ENCODE measurements around the gene STIP1.

STIP1 gene

GRCh38 chr11:64185693-64186491 lies at the start of gene STIP1:
Gene STIP1 (plus strand): TSS chr11:64186171. CDS start chr11:64186262, 91 bp downstream.
- H3K4me1 ChIP-seq (ENCODE audit: control insufficient read depth in 1 of 2, insufficient read depth in 1 of 2, low read depth in 1 of 2, low read length in 1 of 2) = peaks cover 9 to 12% of the 10 kb centered on the region in 2 experiments
- peak within 1 kb of the TSS in 1 of 2 experiments; percentile 100 for H3K4me3 ChIP-seq (ENCODE audit: low read depth in 1 of 2, low read length in 1 of 2)
- H3K9me3 ChIP-seq = no peaks in the 10 kb centered on the region
- TF ChIP-seq, protein P1, sequence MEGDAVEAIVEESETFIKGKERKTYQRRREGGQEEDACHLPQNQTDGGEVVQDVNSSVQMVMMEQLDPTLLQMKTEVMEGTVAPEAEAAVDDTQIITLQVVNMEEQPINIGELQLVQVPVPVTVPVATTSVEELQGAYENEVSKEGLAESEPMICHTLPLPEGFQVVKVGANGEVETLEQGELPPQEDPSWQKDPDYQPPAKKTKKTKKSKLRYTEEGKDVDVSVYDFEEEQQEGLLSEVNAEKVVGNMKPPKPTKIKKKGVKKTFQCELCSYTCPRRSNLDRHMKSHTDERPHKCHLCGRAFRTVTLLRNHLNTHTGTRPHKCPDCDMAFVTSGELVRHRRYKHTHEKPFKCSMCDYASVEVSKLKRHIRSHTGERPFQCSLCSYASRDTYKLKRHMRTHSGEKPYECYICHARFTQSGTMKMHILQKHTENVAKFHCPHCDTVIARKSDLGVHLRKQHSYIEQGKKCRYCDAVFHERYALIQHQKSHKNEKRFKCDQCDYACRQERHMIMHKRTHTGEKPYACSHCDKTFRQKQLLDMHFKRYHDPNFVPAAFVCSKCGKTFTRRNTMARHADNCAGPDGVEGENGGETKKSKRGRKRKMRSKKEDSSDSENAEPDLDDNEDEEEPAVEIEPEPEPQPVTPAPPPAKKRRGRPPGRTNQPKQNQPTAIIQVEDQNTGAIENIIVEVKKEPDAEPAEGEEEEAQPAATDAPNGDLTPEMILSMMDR (IDR thresholded peaks at IDR 0.05) = peak; percentile 96
- H3K27me3 ChIP-seq = no peaks in the 10 kb centered on the region
- H3K27ac ChIP-seq = no peak within 1 kb of the TSS
- H3K36me3 ChIP-seq = no peaks in the 10 kb centered on the region

DNA sequence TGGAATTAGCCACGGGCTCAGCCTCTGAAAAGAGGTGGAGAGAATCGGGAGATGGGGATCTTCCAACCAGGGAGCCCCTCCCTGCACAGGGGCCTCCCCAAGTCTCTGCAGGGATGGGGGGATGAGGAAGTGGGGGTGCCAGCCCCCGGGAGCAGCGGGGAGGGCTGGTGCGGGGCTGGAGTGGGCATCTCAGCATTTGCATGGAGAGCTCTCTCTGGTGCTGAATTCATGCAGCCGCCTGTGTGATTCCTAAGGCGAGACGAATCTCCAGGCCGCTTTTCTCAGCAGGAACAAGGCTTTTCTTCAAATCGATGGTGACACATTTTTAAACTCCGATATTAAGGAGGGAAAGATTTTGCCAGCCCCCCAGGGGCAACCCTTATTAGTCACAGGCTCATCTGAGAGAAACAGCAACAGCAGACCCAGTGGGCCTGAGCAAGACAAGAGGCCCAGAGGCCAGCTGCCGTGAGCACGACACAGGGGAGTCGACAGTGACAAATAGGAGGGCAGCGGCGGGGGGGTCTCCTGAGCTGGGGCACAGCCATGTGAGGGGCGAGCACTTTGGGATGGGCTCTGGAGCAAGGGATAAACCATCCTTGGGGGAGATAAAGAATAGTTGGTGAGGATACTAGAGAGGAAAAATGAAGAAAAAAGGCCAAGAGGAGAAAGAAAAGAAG lies 49.1 kb upstream of the STIP1 start:
- Histone ChIP-seq H3K27ac (no peak overlapping the region), H3K27me3 (peaks cover 14% of the 10 kb centered on the region), H3K4me1 (ENCODE audit: control insufficient read depth in 1 of 2, insufficient read depth in 1 of 2, low read depth in 1 of 2, low read length in 1 of 2) (no peaks in the 10 kb centered on the region)

DNA sequence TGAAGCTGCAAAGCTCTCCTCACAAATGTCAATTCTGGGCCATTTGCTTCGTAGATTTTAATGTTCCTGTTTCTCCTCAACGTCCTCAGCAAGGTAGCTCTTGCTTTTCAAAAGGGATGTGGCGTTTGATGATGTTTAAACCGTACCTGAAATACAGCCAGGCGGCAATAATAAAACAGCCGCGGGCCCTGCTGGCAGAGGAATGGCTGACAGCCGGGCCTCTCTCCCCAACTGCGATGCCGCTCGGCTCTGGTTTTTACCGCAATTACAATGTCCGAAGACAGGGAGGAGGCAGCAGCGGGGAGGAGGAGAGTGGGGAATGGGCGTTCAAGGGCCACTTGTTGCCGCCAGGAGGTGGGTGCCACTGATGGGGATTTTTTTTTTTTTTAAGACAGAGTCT lies 47.6 kb upstream of the STIP1 start:
- Histone ChIP-seq H3K36me3 (no peaks in the 10 kb centered on the region), H3K4me1 (ENCODE audit: control insufficient read depth in 1 of 2, insufficient read depth in 1 of 2, low read depth in 1 of 2, low read length in 1 of 2) (no peaks in the 10 kb centered on the region), H3K27me3 (no peaks in the 10 kb centered on the region), H3K27ac (no peak overlapping the region), H3K4me3 (ENCODE audit: low read depth in 1 of 2, low read length in 1 of 2) (no peak overlapping the region), H3K9me3 (no peaks in the 10 kb centered on the region)
- TF ChIP-seq, protein P1 (IDR thresholded peaks at IDR 0.05) = no peak

More for the DNA sequence above, 49.1 kb upstream of the STIP1 start:
- H3K4me3 ChIP-seq (ENCODE audit: low read depth in 1 of 2, low read length in 1 of 2) = no peak overlapping the region
- TF ChIP-seq, protein P1 (IDR thresholded peaks at IDR 0.05) = no peak
- no peaks in the 10 kb centered on the region for H3K36me3 ChIP-seq
- H3K9me3 ChIP-seq = no peaks in the 10 kb centered on the region

DNA sequence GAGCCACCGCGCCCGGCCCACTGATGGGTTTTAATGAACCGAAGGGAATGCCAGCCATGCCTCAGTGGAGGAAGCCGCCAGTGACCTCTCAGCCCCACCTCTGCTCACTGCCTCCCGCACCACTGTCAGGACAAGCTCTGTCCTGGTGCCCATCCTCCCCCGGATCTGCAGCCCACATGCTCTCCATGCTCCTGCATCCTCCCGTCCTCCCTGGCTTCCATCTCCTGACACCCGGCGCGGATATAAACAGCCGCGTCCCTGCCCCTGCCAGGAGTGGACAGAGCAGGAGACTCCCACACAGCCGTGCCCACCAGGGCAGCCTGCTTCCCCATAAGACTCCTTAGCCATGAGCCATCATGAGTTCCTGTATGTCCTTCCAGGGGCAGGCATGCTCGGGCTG lies 46.9 kb upstream of the STIP1 start:
- no peak overlapping the region for H3K27ac ChIP-seq
- TF ChIP-seq, protein P1 (IDR thresholded peaks at IDR 0.05) = no peak

DNA sequence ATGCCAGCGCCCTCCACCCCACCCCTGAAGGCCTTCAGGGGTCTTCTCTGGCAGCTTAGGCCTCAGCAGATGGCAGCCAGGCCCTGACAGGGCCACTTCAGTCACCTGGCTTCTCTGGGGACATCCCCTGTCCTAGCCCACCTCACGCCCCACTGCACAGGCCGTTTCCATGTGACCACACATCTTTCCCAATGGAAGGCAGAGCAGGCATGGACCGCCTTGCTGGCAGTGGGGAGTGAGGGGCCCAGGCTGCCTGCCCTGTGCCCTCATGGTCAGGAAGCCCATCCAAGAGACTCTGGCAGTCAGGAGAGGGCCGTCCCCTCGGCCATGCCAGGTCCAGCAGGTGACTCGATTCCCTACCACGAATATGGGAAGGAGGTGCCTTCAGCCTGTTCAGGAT lies 45.9 kb upstream of the STIP1 start:
- no peak overlapping the region for H3K27ac ChIP-seq
- no peaks in the 10 kb centered on the region for H3K36me3 ChIP-seq
- no peaks in the 10 kb centered on the region for H3K9me3 ChIP-seq
- TF ChIP-seq, protein P1 (IDR thresholded peaks at IDR 0.05) = no peak
- H3K27me3 ChIP-seq = no peaks in the 10 kb centered on the region
- H3K4me1 ChIP-seq (ENCODE audit: control insufficient read depth in 1 of 2, insufficient read depth in 1 of 2, low read depth in 1 of 2, low read length in 1 of 2) = no peaks in the 10 kb centered on the region
- H3K4me3 ChIP-seq (ENCODE audit: low read depth in 1 of 2, low read length in 1 of 2) = no peak overlapping the region

More for the DNA sequence above, 46.9 kb upstream of the STIP1 start:
- Histone ChIP-seq H3K4me3 (ENCODE audit: low read depth in 1 of 2, low read length in 1 of 2) (no peak overlapping the region), H3K4me1 (ENCODE audit: control insufficient read depth in 1 of 2, insufficient read depth in 1 of 2, low read depth in 1 of 2, low read length in 1 of 2) (no peaks in the 10 kb centered on the region), H3K27me3 (no peaks in the 10 kb centered on the region), H3K36me3 (no peaks in the 10 kb centered on the region), H3K9me3 (no peaks in the 10 kb centered on the region)
